Testis (tissue), 3 donors: Measurements from ENCODE around the gene NSMCE4A. TPM values are rescaled to one million over a fixed set of nuclear protein-coding genes. Genes with fewer than 3 reads are reported as not detected.

Experiments used
- DNase-seq: peaks from one replicate; pipeline ENCODE4 v3.0.0-alpha.2; 2019
- H3K27ac ChIP-seq, 2 donors: fragments of 200-600 bp; sonication (generic); one replicate each; pipeline ENCODE4 v1.5.1; 2019
- H3K27me3 ChIP-seq: fragments of 200-600 bp; sonication (generic); one replicate; pipeline ENCODE4 v1.5.1; 2019
- H3K36me3 ChIP-seq: fragments of 200-600 bp; sonication (generic); one replicate; pipeline ENCODE4 v1.5.1; 2017; ENCODE audit warnings: low read depth; ENCODE audit errors: missing control alignments
- H3K4me1 ChIP-seq: fragments of 200-600 bp; sonication (generic); one replicate; pipeline ENCODE4 v1.5.1; 2019
- H3K4me3 ChIP-seq, 2 donors: fragments of 200-600 bp; sonication (generic); one replicate each; pipeline ENCODE4 v1.5.1; 2017 to 2019
- H3K9me3 ChIP-seq: fragments of 200-600 bp; sonication (generic); one replicate; pipeline ENCODE4 v1.5.1; 2017
- POLR2A ChIP-seq: fragments of 450-650 bp; IDR thresholded peaks from one replicate; pipeline ENCODE4 v1.6.1; 2017; ENCODE audit warnings: antibody characterized with exemption, mild to moderate bottlenecking, moderate library complexity
- WGBS, 2 donors: methylation state at CpG; one replicate each; pipeline ENCODE4 v1.1.5; 2018; 5-methylcytosine and 5-hydroxymethylcytosine counted together
- intact Hi-C: fragments of 100-400 bp; cut with DNase I; formaldehyde crosslinking; loops from one replicate; pipeline ENCODE4 v1.15.1; 2023; ENCODE audit warnings: low total_unique reads
- polyA plus RNA-seq: library from polyadenylated mRNA; stranded (reverse); fragments of 350-450 nt; fragmentation: Illumina TruSeq; extraction: RNeasy Lipid Tissue Mini Kit (QIAGEN cat#74804); gene quantifications from one replicate; pipeline ENCODE4 v1.2.3, GENCODE V29; 2014; ENCODE audit warnings: low read depth, low replicate concordance; ENCODE audit not compliant: insufficient read depth
- total RNA-seq, 2 donors: library from RNA; depleted of rRNA; stranded (reverse); fragments of >200 nt; gene quantifications; one replicate each; pipeline ENCODE4 v1.2.3, GENCODE V29; 2016
- TF ChIP-seq, protein P1 (sequence below), 3 experiments: fragments of 450-650 bp in 2 of 3; fragments of 200-600 bp in 1 of 3; sonication (generic) in 1 of 3; IDR thresholded peaks; one replicate each; pipeline ENCODE4 v1.5.1; 2016 to 2019; ENCODE audit warnings: antibody characterized with exemption in 3 of 3, mild to moderate bottlenecking in 2 of 3, moderate library complexity in 1 of 3

The NSMCE4A gene
- total and polyA plus RNA-seq, 3 donors from 2014 or later = 15.6 to 33.7 (median 31.0) TPM

DNA sequence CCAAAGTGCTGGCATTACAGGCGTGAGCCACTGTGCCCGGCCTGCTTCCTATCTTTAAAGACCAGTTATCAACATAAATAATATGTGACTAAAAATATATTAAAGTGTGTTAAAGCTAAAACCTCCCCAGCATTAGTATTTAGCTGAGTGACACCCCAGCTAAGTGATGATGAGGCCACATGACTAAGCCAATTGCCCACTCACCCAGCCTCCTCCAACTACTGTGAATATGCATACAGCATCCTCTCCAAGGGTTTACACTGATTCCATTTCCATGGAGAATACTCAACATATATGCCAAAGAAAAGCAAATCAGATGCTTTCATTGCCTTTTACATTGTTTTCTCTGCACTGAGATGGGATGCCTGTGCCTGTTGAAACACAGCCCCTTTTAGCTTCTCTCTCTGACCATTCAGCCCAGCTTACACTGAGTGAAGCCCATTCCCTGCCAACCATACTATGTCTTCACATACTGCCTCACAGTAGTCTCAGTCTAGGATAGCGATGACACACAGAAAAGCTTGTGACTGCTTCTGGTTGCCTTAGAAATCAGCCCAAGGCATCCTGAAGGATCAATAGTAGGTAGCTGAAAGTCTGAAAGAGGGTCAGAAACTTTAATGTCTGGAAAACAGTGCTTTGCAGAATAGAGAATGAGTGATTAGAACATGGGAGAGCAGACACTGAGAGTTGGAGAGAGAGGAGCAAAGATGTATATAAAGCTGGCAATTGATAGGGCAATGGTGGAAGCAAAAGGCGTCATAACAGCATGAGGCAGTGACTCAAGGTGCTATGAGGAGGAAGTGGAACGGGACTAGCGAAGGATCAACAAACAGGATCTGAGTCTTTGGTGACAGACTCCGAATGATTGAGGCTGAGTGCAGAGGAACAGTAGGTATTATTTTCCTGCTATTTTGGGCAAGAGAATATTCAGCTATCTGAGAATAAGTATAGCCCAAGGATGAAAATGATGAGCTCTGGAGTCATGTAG, 27.4 kb downstream of the NSMCE4A start:
- WGBS, 2 donors = 91 to 93% methylated on average over 7 of the region's 7 CpGs
- no peak for DNase-seq

DNA sequence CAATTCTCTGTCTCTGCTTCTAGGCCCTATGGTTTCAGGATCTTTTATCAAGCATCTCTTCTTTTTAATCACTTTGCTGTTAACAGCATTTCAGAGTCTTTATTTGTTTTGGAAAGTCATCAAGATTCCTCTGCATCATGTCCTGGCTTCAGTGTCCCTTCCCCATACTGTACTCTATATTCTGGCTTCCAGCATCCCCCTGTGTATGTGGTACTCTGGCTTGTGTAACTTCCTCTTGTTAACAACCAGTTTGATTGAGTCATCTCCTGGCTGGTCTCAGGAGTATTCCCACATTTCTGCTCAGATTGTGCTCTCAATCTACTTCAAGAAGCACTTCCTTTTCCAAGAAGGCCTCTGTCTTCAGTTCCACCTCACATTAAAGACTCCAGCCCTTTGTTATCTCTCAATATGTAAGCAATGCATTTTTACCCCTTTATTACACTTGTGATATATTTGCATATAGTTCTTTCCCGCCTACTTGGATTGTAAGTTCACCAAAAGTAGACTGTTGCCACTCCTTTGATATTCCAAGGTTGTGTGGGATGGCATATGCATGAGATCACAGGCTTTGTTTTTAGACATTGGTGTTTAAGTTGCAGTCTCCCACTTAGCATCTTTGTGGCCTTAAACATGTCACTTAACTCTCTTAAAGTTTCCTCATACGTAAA, 32.1 kb downstream of the NSMCE4A start:
- Histone ChIP-seq H3K27ac (no peak overlapping the region), H3K4me3 (no peak overlapping the region), H3K9me3 (no peaks in the 10 kb centered on the region), H3K36me3 (no peaks in the 10 kb centered on the region), H3K4me1 (no peaks in the 10 kb centered on the region), H3K27me3 (no peaks in the 10 kb centered on the region)
- TF ChIP-seq POLR2A = no peak
- TF ChIP-seq, protein P1, sequence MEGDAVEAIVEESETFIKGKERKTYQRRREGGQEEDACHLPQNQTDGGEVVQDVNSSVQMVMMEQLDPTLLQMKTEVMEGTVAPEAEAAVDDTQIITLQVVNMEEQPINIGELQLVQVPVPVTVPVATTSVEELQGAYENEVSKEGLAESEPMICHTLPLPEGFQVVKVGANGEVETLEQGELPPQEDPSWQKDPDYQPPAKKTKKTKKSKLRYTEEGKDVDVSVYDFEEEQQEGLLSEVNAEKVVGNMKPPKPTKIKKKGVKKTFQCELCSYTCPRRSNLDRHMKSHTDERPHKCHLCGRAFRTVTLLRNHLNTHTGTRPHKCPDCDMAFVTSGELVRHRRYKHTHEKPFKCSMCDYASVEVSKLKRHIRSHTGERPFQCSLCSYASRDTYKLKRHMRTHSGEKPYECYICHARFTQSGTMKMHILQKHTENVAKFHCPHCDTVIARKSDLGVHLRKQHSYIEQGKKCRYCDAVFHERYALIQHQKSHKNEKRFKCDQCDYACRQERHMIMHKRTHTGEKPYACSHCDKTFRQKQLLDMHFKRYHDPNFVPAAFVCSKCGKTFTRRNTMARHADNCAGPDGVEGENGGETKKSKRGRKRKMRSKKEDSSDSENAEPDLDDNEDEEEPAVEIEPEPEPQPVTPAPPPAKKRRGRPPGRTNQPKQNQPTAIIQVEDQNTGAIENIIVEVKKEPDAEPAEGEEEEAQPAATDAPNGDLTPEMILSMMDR (IDR thresholded peaks at IDR 0.05) = no peak
- no peak for DNase-seq
- 41 to 68% methylated on average over 2 of the region's 2 CpGs for WGBS, 2 donors
- intact Hi-C loops = no loop called here

More for the DNA sequence above, 27.4 kb downstream of the NSMCE4A start:
- TF ChIP-seq POLR2A = no peak
- TF ChIP-seq, protein P1 (IDR thresholded peaks at IDR 0.05) = no peak
- H3K4me3 ChIP-seq = no peak overlapping the region
- H3K27me3 ChIP-seq = no peaks in the 10 kb centered on the region
- no peak overlapping the region for H3K27ac ChIP-seq
- no peaks in the 10 kb centered on the region for H3K4me1 ChIP-seq
- H3K36me3 ChIP-seq = no peaks in the 10 kb centered on the region
- intact Hi-C loops = no loop called here
- H3K9me3 ChIP-seq = no peaks in the 10 kb centered on the region

DNA sequence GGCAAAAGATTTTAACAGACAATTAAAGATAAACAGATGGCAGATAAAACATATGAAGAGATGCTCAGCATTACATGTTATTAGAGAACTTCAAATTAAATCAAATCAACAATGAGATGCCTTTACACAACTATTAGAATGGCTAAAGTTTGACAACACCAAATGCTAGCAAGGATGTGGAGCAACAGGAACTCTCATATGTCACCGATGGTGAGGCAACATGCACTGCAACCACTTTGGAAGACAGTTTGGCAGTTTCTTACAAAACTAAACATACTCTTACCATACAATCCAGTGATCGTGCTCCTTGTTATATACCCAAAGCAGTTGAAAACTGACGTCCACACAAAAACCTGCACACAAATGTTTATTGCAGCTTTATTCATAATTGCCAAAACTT, 33.5 kb downstream of the NSMCE4A start:
- H3K27me3 ChIP-seq = no peaks in the 10 kb centered on the region
- no peak overlapping the region for H3K27ac ChIP-seq
- H3K36me3 ChIP-seq = no peaks in the 10 kb centered on the region
- no peak for DNase-seq
- no peak for TF ChIP-seq POLR2A
- TF ChIP-seq, protein P1 (IDR thresholded peaks at IDR 0.05) = no peak
- intact Hi-C loops = no loop called here
- no peaks in the 10 kb centered on the region for H3K9me3 ChIP-seq
- no peaks in the 10 kb centered on the region for H3K4me1 ChIP-seq
- whole genome bisulfite sequencing, 2 donors = 94 to 98% methylated on average over 3 of the region's 3 CpGs
- H3K4me3 ChIP-seq = no peak overlapping the region

DNA sequence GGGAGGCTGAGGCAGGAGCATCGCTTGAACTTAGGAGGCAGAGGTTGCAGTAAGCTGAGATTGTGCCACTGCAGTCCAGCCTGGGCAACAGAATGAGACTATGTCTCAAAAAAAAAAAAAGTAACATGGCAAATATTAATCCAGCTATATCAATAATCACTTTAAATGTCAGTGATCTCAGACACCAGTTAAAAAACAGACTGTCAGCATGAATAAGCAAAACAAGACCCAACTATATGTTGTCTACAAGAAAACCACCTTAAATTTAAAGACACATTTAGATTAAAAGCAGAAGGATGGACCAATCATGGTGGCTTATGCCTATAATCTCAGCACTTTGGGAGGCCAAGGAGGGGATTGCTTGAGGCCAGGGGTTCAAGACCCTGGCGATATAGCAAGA, 38.7 kb downstream of the NSMCE4A start:
- TF ChIP-seq, protein P1 (IDR thresholded peaks at IDR 0.05) = no peak
- no peak for TF ChIP-seq POLR2A
- DNase-seq = no peak
- H3K36me3 ChIP-seq = no peaks in the 10 kb centered on the region
- no peaks in the 10 kb centered on the region for H3K27me3 ChIP-seq
- H3K9me3 ChIP-seq = no peaks in the 10 kb centered on the region
- WGBS, 2 donors = 90 to 96% methylated on average over 2 of the region's 2 CpGs
- no peak overlapping the region for H3K4me3 ChIP-seq
- intact Hi-C loops = no loop called here
- H3K4me1 ChIP-seq = no peaks in the 10 kb centered on the region
- H3K27ac ChIP-seq = no peak overlapping the region
